Activated CD8-positive, alpha-beta memory T cell treated with anti-CD3 and anti-CD28 coated beads, Interleukin-2, amount 50 U/mL, for 4 hours (primary cell): ENCODE results near the gene LIN7A.

ENCODE experiments used
- DNase-seq: peaks from one replicate; pipeline ENCODE4 v3.0.0-alpha.2; 2020

The LIN7A gene

DNA sequence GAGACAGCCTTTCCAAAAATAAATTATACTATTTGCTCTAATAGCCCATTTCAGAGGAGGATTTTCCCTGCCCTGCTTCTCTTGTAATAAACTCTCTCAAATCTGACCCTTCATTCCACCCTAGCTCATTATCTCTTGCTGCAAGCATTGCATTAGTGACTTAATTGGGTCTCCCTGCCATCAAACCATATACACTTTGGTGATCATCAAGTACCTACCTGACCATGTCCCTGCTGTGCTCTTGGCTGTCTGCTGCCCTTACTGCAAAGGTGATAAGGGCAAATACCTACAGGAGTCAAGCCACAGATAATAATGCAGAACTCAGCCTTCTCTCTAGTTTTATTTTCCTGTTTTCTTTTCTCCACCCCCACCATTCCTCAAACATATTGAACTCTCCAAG is 88.4 kb downstream of the LIN7A start:
- DNase-seq = no peak

DNA sequence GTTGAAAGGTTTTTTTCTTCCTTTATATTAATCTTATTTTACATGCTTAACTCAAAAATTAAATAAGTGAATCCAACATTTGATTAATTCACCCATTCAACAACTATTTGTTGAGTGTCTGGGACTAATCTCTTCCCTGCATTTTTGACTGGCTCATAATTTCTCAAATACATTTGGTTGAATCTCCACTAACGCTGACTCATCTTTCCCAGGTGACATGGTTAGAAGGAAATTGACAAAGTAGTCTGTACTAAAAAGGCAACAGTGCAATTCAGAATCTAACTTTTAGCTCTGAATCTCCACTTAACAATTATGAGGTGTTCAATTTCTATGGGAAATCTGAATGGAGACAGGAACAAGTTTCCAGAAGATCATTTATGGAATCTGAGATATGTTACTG is 88.9 kb downstream of the LIN7A start:
- DNase-seq = no peak

DNA sequence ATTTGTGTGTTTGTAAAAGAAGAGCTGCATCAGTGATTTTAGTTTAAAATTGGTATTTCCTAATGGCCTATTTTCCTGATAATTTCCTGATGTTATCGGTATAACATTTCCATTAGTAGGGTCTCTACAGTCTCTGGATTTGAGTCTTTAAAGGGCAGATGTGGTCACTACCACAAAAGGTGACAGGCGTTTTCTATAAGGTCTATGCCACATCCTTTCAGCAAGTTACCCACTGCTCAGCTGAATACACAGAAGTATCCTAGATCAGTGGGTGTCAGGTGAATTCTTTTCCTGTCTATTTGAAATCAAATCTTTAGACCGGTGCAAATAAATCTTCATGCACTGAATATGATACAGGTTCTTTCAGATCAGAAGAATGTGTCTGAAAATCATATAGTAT is 90.2 kb downstream of the LIN7A start:
- no peak for DNase-seq

DNA sequence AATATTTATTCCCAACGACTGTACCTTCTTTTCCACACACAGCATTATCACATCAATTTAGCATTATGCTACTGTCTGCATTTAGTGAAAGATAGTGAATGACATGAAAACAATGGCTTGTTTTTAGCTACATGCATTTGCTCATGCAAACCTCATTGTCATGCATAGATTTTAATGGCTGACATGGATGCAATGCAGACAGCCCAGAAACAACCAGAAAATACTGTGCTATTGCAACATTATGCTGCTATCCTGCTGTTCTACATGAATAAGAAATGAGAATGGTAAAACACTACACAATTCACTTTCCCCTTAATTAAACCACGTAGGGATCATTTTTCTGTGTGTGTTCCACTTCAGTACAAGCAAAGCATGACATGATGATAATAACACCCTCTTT is 90.8 kb downstream of the LIN7A start:
- DNase-seq = no peak

- DNase-seq = no peak
Measured at GRCh38 chr12:80845639-80846038, 92.1 kb downstream of the LIN7A start.

DNA sequence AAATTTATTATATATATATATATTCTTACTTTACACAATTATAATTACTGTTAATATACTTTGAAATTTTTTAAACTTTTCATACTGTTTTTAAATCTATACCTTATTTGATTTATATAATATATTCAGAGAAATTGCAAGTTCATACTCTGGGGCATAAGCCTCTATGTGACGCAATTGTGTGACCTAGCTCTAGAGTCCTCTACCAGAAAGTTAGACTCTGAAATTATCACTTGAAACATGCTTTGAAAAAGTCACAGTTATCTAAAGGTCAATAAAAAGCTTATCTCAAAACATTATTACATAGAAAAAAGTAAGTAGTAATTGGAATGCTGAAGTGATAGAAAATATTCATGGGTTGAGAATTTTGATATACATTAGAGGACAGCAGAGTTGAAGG is 93.8 kb downstream of the LIN7A start:
- DNase-seq = no peak

- DNase-seq = no peak
Measured at GRCh38 chr12:80838708-80839107, 99.0 kb downstream of the LIN7A start.

GRCh38 chr12:80838024-80838658 is 99.6 kb downstream of the LIN7A start:
- no peak for DNase-seq

DNA sequence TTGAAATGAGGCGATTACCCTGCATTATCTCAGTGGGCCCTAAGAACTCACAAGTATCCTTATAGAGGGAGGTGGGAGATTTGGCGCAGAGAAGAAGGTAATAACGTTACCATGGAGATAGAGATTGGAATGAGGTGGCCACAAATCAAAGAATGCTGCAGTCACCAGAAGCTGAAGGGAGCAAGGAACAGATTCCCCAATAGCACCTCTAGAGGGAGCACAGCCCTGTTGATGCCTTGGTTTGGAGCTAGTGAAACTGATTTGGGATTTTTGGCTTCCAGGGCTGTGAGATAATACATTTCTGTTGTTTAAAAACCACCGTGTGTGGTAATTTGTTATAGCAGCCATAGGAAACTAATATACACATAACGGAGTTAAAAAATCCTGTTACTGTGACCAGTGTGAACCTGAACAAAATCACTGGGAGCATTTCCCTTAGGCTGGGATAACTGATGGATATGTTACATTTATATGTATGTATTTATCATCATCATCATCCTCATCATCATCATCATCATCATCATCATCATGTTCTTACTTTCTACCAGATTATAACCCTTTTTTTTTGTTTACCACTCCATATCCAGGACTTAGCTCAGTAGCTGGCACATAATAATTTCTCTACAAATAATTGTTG is 100.3 kb downstream of the LIN7A start:
- no peak for DNase-seq

- DNase-seq = no peak
Measured at GRCh38 chr12:80834724-80835123, 103.0 kb downstream of the LIN7A start.

- no peak for DNase-seq
Measured at GRCh38 chr12:80830533-80831088, 107.1 kb downstream of the LIN7A start.

- DNase-seq = no peak
Measured at GRCh38 chr12:80829767-80830166, 108.0 kb downstream of the LIN7A start.

DNA sequence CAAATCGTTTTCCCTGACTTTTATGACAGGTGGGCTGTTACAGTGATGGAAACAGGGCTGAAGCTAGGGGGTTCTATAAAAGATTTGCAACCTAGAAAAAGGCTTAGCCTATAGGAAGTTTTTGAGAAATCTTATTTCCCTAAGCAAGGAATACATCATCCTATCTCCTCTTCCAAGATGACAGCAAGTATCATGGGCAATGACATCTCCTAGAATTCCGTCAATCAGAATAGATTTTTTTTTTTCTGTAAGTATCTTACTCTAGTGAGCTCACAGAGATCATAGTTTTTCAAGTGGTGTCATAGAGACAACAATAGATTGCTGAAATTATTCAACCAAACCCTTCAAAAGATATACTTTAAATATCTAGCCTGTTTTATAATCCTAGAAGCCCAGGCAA is 112.2 kb downstream of the LIN7A start:
- DNase-seq = no peak

DNA sequence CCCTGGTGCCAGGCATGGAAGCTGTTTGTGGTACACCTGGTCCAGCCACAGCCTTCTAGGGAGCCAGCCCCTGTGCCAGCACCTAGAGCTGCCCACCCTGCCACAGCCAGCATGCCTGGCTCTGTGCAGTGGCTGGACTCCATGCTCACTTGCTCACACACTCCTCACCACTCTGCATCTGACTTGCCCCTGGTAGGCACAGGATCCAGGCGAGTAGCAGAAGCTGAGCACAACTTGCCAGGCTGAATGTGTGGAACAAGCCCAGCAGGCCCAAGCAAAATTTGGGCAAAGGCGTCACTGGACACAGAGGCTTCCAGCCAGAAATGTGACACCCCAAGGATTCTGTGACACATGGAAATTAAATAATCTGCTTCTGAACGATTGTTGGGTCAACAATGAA is 114.3 kb downstream of the LIN7A start:
- no peak for DNase-seq

GRCh38 chr12:80821513-80822000 is 116.2 kb downstream of the LIN7A start:
- no peak for DNase-seq

DNA sequence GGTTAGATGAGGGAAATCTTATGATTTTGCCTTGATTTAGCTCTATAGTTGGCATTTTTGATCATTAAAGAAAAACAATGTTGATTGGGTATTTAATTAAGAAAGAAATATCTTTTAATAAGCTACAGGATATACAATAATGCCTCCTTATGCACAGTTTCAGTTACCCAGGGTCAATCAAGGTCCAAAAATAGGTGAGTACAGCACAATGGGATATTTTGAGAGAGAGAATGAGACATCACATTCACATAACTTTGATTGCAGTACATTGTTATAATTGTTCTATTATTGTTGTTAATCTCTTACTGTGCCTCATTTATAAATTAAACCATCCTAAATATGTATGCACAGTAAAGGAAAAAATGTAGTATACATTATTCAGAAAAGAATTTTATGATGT is 118.9 kb downstream of the LIN7A start:
- no peak for DNase-seq

GRCh38 chr12:80815351-80815750 is 122.4 kb downstream of the LIN7A start:
- no peak for DNase-seq

- no peak for DNase-seq
Measured at GRCh38 chr12:80814453-80814852, 123.3 kb downstream of the LIN7A start.

- DNase-seq = no peak
Measured at GRCh38 chr12:80813820-80814219, 123.9 kb downstream of the LIN7A start.

GRCh38 chr12:80811957-80812708 is 125.6 kb downstream of the LIN7A start:
- no peak for DNase-seq

GRCh38 chr12:80810874-80811273 is 126.9 kb downstream of the LIN7A start:
- DNase-seq = no peak

GRCh38 chr12:80807640-80808288 is 130.0 kb downstream of the LIN7A start:
- DNase-seq = no peak

GRCh38 chr12:80805106-80805505 is 132.6 kb downstream of the LIN7A start:
- DNase-seq = no peak
